ENCODE data around the gene HIC1.

Gene HIC1

GRCh38 chr17:2060385-2060658 lies 5.4 kb downstream of the HIC1 start:
- no peak for DNase-seq (ENCODE audit: low spot score)

GRCh38 chr17:2060681-2061440 lies 6.0 kb downstream of the HIC1 start:
- DNase-seq (ENCODE audit: low spot score), result no peak

DNA sequence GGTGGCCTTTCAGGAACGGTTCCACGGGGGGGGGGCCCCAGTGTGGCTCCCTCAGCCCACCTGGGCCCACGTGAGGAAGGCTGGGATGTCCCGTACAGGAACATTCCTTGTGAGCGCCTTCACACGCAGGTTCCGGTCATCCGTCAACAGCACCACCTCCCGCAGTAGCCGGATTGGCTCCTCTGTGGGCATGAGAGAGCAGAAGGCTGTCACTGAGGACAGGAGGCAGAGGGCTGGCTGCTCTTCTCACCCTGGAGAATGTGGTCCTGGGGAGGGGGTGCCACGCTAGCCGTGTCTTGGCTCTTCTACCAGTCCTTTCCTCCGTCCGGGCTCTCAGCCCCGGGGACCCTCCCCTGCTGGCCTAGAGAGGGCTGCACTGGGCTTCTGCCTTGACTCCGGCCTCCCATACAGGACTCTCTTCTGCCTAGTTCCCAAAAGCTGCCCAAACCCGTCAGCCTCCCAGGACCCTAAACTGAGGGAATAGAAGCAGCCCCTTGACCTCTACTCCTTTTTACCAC lies 6.6 kb downstream of the HIC1 start:
- no peak for DNase-seq (ENCODE audit: low spot score)

- no peak for DNase-seq (ENCODE audit: low spot score)
Measured at GRCh38 chr17:2062571-2063183, 7.8 kb downstream of the HIC1 start.

DNA sequence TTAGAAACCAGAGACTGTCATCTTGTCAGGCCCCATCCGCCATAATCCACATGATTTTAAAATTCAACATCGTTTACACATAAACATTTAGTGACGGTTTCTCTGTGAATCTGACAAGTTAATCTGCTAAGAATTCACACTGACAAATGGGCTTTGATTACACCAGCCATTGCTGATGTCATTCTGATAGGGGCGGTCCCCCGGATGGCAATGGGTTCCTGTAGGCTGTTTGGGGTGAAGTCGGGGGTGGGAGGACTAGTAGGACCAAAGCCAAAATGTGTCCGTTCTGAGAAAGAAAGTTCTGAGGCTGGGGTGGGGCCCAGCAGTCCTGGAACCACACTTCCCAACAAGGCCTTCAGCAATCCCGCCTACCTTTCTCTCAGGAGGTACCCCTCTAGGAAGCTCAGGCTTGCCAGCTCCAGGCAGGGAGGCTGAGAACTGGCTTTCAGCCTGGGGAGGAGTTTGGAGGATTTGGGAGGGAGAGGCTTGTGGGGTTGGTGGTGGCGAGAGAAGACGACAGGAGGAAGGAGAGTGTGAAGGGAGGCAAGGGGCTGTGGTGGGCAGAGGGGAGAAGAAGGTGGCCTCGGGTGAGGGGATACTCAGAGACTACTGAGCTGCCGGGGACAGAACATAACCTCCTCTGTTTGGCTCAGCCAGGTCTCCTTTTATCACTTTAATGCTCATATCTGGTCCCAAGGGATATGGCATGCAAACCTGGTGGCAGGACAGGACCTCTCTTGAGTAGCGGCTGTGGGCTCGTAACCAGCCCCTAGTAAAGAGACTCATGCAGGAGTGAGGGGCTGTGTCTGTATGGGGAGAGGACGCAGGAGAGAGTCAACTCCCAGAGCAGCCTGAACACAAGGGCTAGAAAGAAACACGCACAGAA lies 8.6 kb downstream of the HIC1 start:
- DNase-seq (ENCODE audit: low spot score), result no peak

GRCh38 chr17:2064147-2064489 lies 9.2 kb downstream of the HIC1 start:
- no peak for DNase-seq (ENCODE audit: low spot score)

GRCh38 chr17:2064520-2064971 lies 9.6 kb downstream of the HIC1 start:
- DNase-seq (ENCODE audit: low spot score), result no peak

DNA sequence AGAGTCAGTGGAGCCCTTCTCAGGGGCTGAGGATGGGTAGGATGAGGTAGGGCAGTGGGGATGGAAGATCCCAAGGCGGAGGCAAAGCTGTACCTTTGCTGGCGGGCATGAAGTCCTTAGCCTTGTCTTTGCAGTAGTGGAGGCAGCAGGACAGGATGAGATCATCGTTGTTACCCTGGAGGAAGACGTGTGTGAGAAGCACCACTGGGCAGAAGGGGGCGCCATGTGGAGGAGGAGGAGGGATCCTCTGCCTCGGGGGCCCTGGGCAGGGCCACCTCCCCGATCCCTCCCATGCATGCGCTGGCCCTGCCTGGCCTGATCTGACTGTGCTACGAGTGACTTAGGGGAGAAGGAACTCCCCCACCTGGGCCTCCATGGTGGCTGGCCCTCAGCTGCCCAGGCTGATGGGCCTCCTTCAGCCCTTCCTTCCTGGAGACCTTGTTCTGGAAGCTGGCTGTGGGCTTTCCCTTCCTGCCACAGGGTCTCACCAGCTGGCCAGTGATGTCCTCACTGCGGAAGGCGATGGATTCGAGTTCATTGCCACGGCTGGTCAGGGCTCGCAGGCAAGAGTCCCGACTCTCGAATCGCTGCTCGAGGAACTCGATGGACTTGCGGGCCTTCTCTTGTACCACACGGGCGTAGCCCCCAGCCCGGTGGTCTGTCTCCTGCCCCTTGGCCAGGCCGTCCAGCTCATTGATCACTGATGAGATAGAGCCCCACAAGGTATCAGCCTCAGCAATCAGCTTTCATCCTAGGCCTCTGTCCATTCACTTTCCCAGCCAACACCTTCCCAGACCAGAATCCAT lies 10.3 kb downstream of the HIC1 start:
- DNase-seq (ENCODE audit: low spot score), result peak; percentile 71

GRCh38 chr17:2065949-2066400 lies 11.1 kb downstream of the HIC1 start:
- DNase-seq (ENCODE audit: low spot score), result no peak

GRCh38 chr17:2067048-2067561 lies 12.2 kb downstream of the HIC1 start:
- no peak for DNase-seq (ENCODE audit: low spot score)

- no peak for DNase-seq (ENCODE audit: low spot score)
Measured at GRCh38 chr17:2067608-2068024, 12.7 kb downstream of the HIC1 start.

GRCh38 chr17:2068031-2068518 lies 13.2 kb downstream of the HIC1 start:
- peak; percentile 79 for DNase-seq (ENCODE audit: low spot score)

- DNase-seq (ENCODE audit: low spot score), result no peak
Measured at GRCh38 chr17:2068519-2069051, 13.7 kb downstream of the HIC1 start.

DNA sequence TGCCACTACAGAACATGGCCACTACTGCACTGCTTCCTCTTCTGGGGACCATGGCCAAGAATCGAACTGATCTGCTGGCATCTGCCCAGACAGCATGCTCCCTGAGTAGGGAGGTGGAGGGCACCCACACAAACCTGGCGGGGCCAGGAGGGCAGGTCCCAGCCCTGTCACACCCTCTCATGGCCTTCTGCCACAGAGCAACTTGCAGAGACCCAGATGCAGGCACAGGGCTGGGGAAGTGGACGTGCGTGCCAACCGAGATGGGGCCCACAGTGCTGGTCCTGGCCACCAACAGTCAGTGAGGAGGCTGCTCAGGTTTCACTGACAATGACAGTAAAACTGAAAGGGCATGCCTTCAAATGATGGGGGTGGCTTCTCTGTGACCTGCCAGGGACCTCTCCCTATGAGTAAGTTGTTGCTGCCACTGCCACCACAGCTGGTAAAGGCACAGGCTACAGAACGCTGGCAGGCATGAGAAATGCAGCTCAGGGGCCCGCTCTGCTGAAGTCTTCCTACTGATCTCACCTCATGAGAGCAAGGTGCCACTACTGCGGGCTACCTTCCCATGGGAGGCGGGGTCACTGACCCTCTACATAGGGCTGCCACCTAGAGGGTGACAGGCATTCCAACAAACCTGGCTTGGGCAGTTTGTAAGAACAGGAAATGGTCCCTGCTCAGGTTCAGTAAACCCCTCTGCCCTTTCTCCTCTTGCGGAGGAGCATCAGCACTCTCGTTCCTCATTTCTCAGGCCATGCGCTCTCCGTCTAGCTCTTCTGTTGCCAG lies 15.5 kb downstream of the HIC1 start:
- DNase-seq (ENCODE audit: low spot score), result no peak

GRCh38 chr17:2071024-2071385 lies 16.1 kb downstream of the HIC1 start:
- no peak for DNase-seq (ENCODE audit: low spot score)

- DNase-seq (ENCODE audit: low spot score), result no peak
Measured at GRCh38 chr17:2071455-2072281, 16.8 kb downstream of the HIC1 start.

GRCh38 chr17:2074919-2075318 lies 20.0 kb downstream of the HIC1 start:
- DNase-seq (ENCODE audit: low spot score), result no peak

- DNase-seq (ENCODE audit: low spot score), result peak; percentile 53
Measured at GRCh38 chr17:2075336-2076086, 20.6 kb downstream of the HIC1 start.
